SU-DHL-6 (cell line): ENCODE measurements around the gene LETM1.

Experiments
- H2AFZ ChIP-seq: fragments of 200-600 bp; sonication (generic); 2 replicates; pipeline ENCODE4 v1.6.1; 2014; ENCODE audit warnings: low read depth, mild to moderate bottlenecking, moderate library complexity, mixed read lengths, antibody characterized with exemption, low read length; ENCODE audit not compliant: severe bottlenecking
- H3F3A ChIP-seq: fragments of 200-600 bp; shearing (Covaris generic); 2 replicates; pipeline ENCODE4 v1.6.0; 2016; ENCODE audit warnings: antibody characterized with exemption, mild to moderate bottlenecking; ENCODE audit not compliant: insufficient read depth
- H3K27ac ChIP-seq: fragments of 200-600 bp; sonication (generic); 2 replicates; pipeline ENCODE4 v1.5.1; 2016; ENCODE audit warnings: low read depth, mild to moderate bottlenecking, low read length, moderate library complexity, mixed read lengths
- H3K27me3 ChIP-seq: fragments of 200-600 bp; sonication (generic), shearing (Covaris generic); 2 replicates; pipeline ENCODE4 v1.6.0; 2014; ENCODE audit warnings: mild to moderate bottlenecking, low read length
- H3K36me3 ChIP-seq: fragments of 200-600 bp; sonication (generic); 2 replicates; pipeline ENCODE4 v1.6.1; 2014; ENCODE audit warnings: mild to moderate bottlenecking, low read length, mixed read lengths
- H3K4me2 ChIP-seq: fragments of 300-600, 200-600 bp; shearing (Covaris generic), sonication (generic); 2 replicates; pipeline ENCODE4 v1.6.0; 2014; ENCODE audit warnings: low read length, low read depth, mild to moderate bottlenecking; ENCODE audit not compliant: poor library complexity, severe bottlenecking
- H3K4me3 ChIP-seq: fragments of 200-600 bp; sonication (generic); 2 replicates; pipeline ENCODE4 v1.5.1; 2014; ENCODE audit warnings: antibody characterized with exemption, low read length, mild to moderate bottlenecking, mixed read lengths; ENCODE audit not compliant: insufficient read depth, poor library complexity, severe bottlenecking
- H3K79me2 ChIP-seq: fragments of 200-600 bp; sonication (generic); 2 replicates; pipeline ENCODE4 v1.6.1; 2014; ENCODE audit warnings: mild to moderate bottlenecking, low read length, moderate library complexity; ENCODE audit not compliant: insufficient read depth
- H3K9ac ChIP-seq: fragments of 200-600 bp; sonication (generic); 2 replicates; pipeline ENCODE4 v1.7.0; 2014; ENCODE audit warnings: mild to moderate bottlenecking, low read length
- H3K9me2 ChIP-seq: fragments of 200-600 bp; sonication (generic); replicated peaks from 2 replicates; pipeline ENCODE4 v1.6.1; 2014; ENCODE audit warnings: low read length; ENCODE audit not compliant: insufficient read depth
- H3K9me3 ChIP-seq: fragments of 200-600 bp; sonication (generic); 2 replicates; pipeline ENCODE4 v1.6.1; 2014; ENCODE audit warnings: low read length, mixed read lengths; ENCODE audit not compliant: insufficient read depth
- H4K20me1 ChIP-seq: fragments of 200-600 bp; sonication (generic); 2 replicates; pipeline ENCODE4 v1.6.1; 2014; ENCODE audit warnings: low read depth, mild to moderate bottlenecking, antibody characterized with exemption, low read length, moderate library complexity, mixed read lengths
- EZH2phosphoT487 ChIP-seq: fragments of 200-600 bp; sonication (generic), shearing (Covaris generic); conservative IDR thresholded peaks from 2 replicates; pipeline ENCODE4 v1.6.1; 2018; ENCODE audit warnings: mild to moderate bottlenecking, antibody characterized with exemption, low read length, moderate library complexity, mixed read lengths
- TF ChIP-seq, protein P1 (sequence below): fragments of 200-600 bp; sonication (generic); IDR thresholded peaks from one replicate; pipeline ENCODE4 v1.5.1; 2017; ENCODE audit warnings: antibody characterized with exemption, mild to moderate bottlenecking, low read length, moderate library complexity; ENCODE audit not compliant: insufficient read depth, poor library complexity, severe bottlenecking

Gene LETM1

GRCh38 chr4:1863297-1864033 is 7.5 kb upstream of the LETM1 start:
- H3K36me3 ChIP-seq = no peaks in the 10 kb centered on the region
- H3K79me2 ChIP-seq = no peaks in the 10 kb centered on the region
- no peaks in the 10 kb centered on the region for H4K20me1 ChIP-seq
- no peak overlapping the region for H3K4me2 ChIP-seq
- TF ChIP-seq, protein P1, sequence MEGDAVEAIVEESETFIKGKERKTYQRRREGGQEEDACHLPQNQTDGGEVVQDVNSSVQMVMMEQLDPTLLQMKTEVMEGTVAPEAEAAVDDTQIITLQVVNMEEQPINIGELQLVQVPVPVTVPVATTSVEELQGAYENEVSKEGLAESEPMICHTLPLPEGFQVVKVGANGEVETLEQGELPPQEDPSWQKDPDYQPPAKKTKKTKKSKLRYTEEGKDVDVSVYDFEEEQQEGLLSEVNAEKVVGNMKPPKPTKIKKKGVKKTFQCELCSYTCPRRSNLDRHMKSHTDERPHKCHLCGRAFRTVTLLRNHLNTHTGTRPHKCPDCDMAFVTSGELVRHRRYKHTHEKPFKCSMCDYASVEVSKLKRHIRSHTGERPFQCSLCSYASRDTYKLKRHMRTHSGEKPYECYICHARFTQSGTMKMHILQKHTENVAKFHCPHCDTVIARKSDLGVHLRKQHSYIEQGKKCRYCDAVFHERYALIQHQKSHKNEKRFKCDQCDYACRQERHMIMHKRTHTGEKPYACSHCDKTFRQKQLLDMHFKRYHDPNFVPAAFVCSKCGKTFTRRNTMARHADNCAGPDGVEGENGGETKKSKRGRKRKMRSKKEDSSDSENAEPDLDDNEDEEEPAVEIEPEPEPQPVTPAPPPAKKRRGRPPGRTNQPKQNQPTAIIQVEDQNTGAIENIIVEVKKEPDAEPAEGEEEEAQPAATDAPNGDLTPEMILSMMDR = no peak
- TF ChIP-seq EZH2phosphoT487 = no peak
- H3K9me3 ChIP-seq = no peaks in the 10 kb centered on the region
- H3K9me2 ChIP-seq = no peaks in the 10 kb centered on the region
- H3K27me3 ChIP-seq = no peaks in the 10 kb centered on the region
- H3K27ac ChIP-seq = no peak overlapping the region
- H2AFZ ChIP-seq = no peak overlapping the region
- H3K9ac ChIP-seq = no peak overlapping the region
- H3F3A ChIP-seq = peaks cover 7% of the 10 kb centered on the region; the same call in 1 of the 2 replicates
- no peak overlapping the region for H3K4me3 ChIP-seq

- no peaks in the 10 kb centered on the region for H3K27me3 ChIP-seq
Measured at GRCh38 chr4:1862961-1863296, 7.0 kb upstream of the LETM1 start.

GRCh38 chr4:1862055-1862911 is 6.3 kb upstream of the LETM1 start:
- Histone ChIP-seq H3K4me3 (no peak overlapping the region), H3K9ac (peak overlapping the region; percentile 8; the same call in 1 of the 2 replicates), H3K9me3 (no peaks in the 10 kb centered on the region), H3K4me2 (peak overlapping the region; percentile 19), H3K79me2 (no peaks in the 10 kb centered on the region), H3K36me3 (no peaks in the 10 kb centered on the region), H3K27me3 (no peaks in the 10 kb centered on the region), H2AFZ (no peak overlapping the region), H3K27ac (no peak overlapping the region), H3K9me2 (no peaks in the 10 kb centered on the region), H4K20me1 (no peaks in the 10 kb centered on the region), H3F3A (peaks cover 7% of the 10 kb centered on the region; the same call in 1 of the 2 replicates)
- TF ChIP-seq EZH2phosphoT487 = no peak
- TF ChIP-seq, protein P1 = no peak

More at GRCh38 chr4:1862961-1863296, 7.0 kb upstream of the LETM1 start:
- TF ChIP-seq EZH2phosphoT487 = no peak
- TF ChIP-seq, protein P1 = no peak
- Histone ChIP-seq H2AFZ (no peak overlapping the region), H3F3A (peaks cover 7% of the 10 kb centered on the region; the same call in 1 of the 2 replicates), H3K4me2 (peak overlapping the region; percentile 19), H3K27ac (no peak overlapping the region), H3K36me3 (no peaks in the 10 kb centered on the region), H3K79me2 (no peaks in the 10 kb centered on the region), H4K20me1 (no peaks in the 10 kb centered on the region), H3K9ac (peak overlapping the region; percentile 8; the same call in 1 of the 2 replicates), H3K9me2 (no peaks in the 10 kb centered on the region), H3K9me3 (no peaks in the 10 kb centered on the region), H3K4me3 (no peak overlapping the region)
